ENCODE measurements around the gene CA11. TPM values are rescaled to one million over a fixed set of nuclear protein-coding genes. Genes with fewer than 3 reads are reported as not detected.

Gene CA11
- polyA plus RNA-seq, 1 of the 3 experiments (the other 2 are of a cell fraction) = 13.1 TPM

GRCh38 chr19:48595833-48596232 is 50.2 kb downstream of the CA11 start (continued):
- TF ChIP-seq ZBTB33 (IDR thresholded peaks at IDR 0.05; ENCODE audit: borderline replicate concordance, low read depth) = no peak

- no peak for DNase-seq
- Histone ChIP-seq H4K20me1 (ENCODE audit: insufficient read depth) (no peaks in the 10 kb centered on the region), H3K4me2 (no peak overlapping the region), H3K9ac (no peak overlapping the region), H3K27me3 (ENCODE audit: insufficient read depth) (no peaks in the 10 kb centered on the region; the same call in 1 of the 2 replicates), H3K27ac (ENCODE audit: low read depth in 2 of 2, low read length in 1 of 2) (no peak overlapping the region), H3K79me2 (ENCODE audit: insufficient read depth) (no peaks in the 10 kb centered on the region), H3K4me1 (ENCODE audit: control insufficient read depth in 1 of 2, insufficient read depth in 2 of 2, low read depth in 1 of 2, low read length in 1 of 2) (no peaks in the 10 kb centered on the region), H3K9me2 (no peaks in the 10 kb centered on the region), H3K9me3 (no peaks in the 10 kb centered on the region), H3F3A (replicated peaks; ENCODE audit: insufficient read depth) (no peaks in the 10 kb centered on the region), H2AFZ (ENCODE audit: low read depth) (no peak overlapping the region), H3K4me3 (ENCODE audit: low read depth in 2 of 2, low read length in 1 of 2) (no peak overlapping the region), H3K36me3 (replicated peaks in 1 of 2; ENCODE audit: control insufficient read depth in 1 of 2, insufficient read depth in 2 of 2, low read length in 1 of 2) (no peaks in the 10 kb centered on the region)
- CTCF ChIA-PET = interaction anchor here (0.6 to 3.5 kb wide), 4 partner anchors 11 to 274 kb away, joined by 3 to 22 read pairs (median 7); no protein-coding TSS in a partner anchor
- POLR2A ChIA-PET = interaction anchor here (0.5 to 1.2 kb wide), 2 partner anchors 19 to 22 kb away, joined by 3 to 4 read pairs; no protein-coding TSS in a partner anchor
- WGBS (ENCODE audit: low lambda C conversion rate) = 80% methylated on average over 9 of the region's 9 CpGs
- TF ChIP-seq EZH2phosphoT487 (IDR thresholded peaks at IDR 0.05; ENCODE audit: borderline replicate concordance, low read depth) = no peak
- no peak for TF ChIP-seq IRF3 (IDR thresholded peaks at IDR 0.05; ENCODE audit: low read depth, low read length)
- no peak for TF ChIP-seq JUND (IDR thresholded peaks at IDR 0.05)
- TF ChIP-seq REST (IDR thresholded peaks at IDR 0.05; ENCODE audit: low read depth, low read length) = no peak
- no peak for TF ChIP-seq EP300 (IDR thresholded peaks at IDR 0.05; ENCODE audit: borderline replicate concordance in 1 of 2, low read depth in 1 of 2, low read length in 1 of 2)
- TF ChIP-seq GABPA (IDR thresholded peaks at IDR 0.05; ENCODE audit: low read depth) = no peak
- TF ChIP-seq YY1 (IDR thresholded peaks at IDR 0.05; ENCODE audit: low read depth) = no peak
- no peak for TF ChIP-seq CTCF (IDR thresholded peaks at IDR 0.05)
- TF ChIP-seq MEF2A (IDR thresholded peaks at IDR 0.05; ENCODE audit: borderline replicate concordance, low read depth) = no peak
- no peak for TF ChIP-seq USF1 (IDR thresholded peaks at IDR 0.05; ENCODE audit: borderline replicate concordance, low read depth)
- no peak for TF ChIP-seq TAF1 (IDR thresholded peaks at IDR 0.05; ENCODE audit: borderline replicate concordance, low read depth, low read length)
- TF ChIP-seq TCF12 (IDR thresholded peaks at IDR 0.05) = no peak
- no peak for TF ChIP-seq SIN3A (IDR thresholded peaks at IDR 0.05; ENCODE audit: borderline replicate concordance, low read depth, low read length)
- TF ChIP-seq ZBTB33 (IDR thresholded peaks at IDR 0.05; ENCODE audit: borderline replicate concordance, low read depth) = no peak
- TF ChIP-seq USF2 (IDR thresholded peaks at IDR 0.05; ENCODE audit: borderline replicate concordance, low read depth, low read length) = no peak
- TF ChIP-seq POLR2AphosphoS5 (IDR thresholded peaks at IDR 0.05; ENCODE audit: low read depth, low read length) = no peak
- TF ChIP-seq ELF1 (IDR thresholded peaks at IDR 0.05) = no peak
- no peak for TF ChIP-seq FOSL2 (IDR thresholded peaks at IDR 0.05; ENCODE audit: borderline replicate concordance, low read depth)
Measured at GRCh38 chr19:48595171-48595570, 50.8 kb downstream of the CA11 start.

Data from SK-N-SH (cell line).